ENCODE measurements around the gene DNAAF1.

DNAAF1 gene

GRCh38 chr16:84183911-84184591 is 38.9 kb downstream of the DNAAF1 start:
- no peak for TF ChIP-seq EP300 (IDR thresholded peaks at IDR 0.05; ENCODE audit: borderline replicate concordance)
- no peak for TF ChIP-seq CREB1 (IDR thresholded peaks at IDR 0.05; ENCODE audit: low read depth)
- TF ChIP-seq EGR1 (IDR thresholded peaks at IDR 0.05) = no peak

GRCh38 chr16:84184775-84185174 is 39.7 kb downstream of the DNAAF1 start:
- no peak for TF ChIP-seq USF1 (IDR thresholded peaks at IDR 0.05)
- no peak for TF ChIP-seq NFIC (IDR thresholded peaks at IDR 0.05)
- no peak for TF ChIP-seq CEBPB (IDR thresholded peaks at IDR 0.05)
- TF ChIP-seq EP300 (IDR thresholded peaks at IDR 0.05; ENCODE audit: borderline replicate concordance) = no peak
- TF ChIP-seq TEAD4 (IDR thresholded peaks at IDR 0.05) = no peak
- TF ChIP-seq TCF12 (IDR thresholded peaks at IDR 0.05; ENCODE audit: low read depth) = no peak
- no peak for TF ChIP-seq TAF1 (IDR thresholded peaks at IDR 0.05; ENCODE audit: low read depth)
- no peak for TF ChIP-seq RAD21 (IDR thresholded peaks at IDR 0.05; ENCODE audit: low read depth)
- TF ChIP-seq MAX (IDR thresholded peaks at IDR 0.05) = no peak
- TF ChIP-seq CREB1 (IDR thresholded peaks at IDR 0.05; ENCODE audit: low read depth) = no peak
- TF ChIP-seq REST (IDR thresholded peaks at IDR 0.05; ENCODE audit: low read depth) = no peak
- no peak for TF ChIP-seq EGR1 (IDR thresholded peaks at IDR 0.05)
- TF ChIP-seq YY1 (IDR thresholded peaks at IDR 0.05; ENCODE audit: low read depth) = no peak
- TF ChIP-seq ZBTB7A (IDR thresholded peaks at IDR 0.05; ENCODE audit: low read depth) = no peak
- TF ChIP-seq FOXM1 (IDR thresholded peaks at IDR 0.05; ENCODE audit: borderline replicate concordance, low read depth) = no peak

- no peak for TF ChIP-seq TEAD4 (IDR thresholded peaks at IDR 0.05)
- no peak for TF ChIP-seq FOXM1 (IDR thresholded peaks at IDR 0.05; ENCODE audit: borderline replicate concordance, low read depth)
- no peak for TF ChIP-seq CREB1 (IDR thresholded peaks at IDR 0.05; ENCODE audit: low read depth)
- no peak for TF ChIP-seq EP300 (IDR thresholded peaks at IDR 0.05; ENCODE audit: borderline replicate concordance)
- TF ChIP-seq EGR1 (IDR thresholded peaks at IDR 0.05) = peak; percentile 90
- TF ChIP-seq REST (IDR thresholded peaks at IDR 0.05; ENCODE audit: low read depth) = no peak
- TF ChIP-seq USF1 (IDR thresholded peaks at IDR 0.05) = no peak
- TF ChIP-seq MAX (IDR thresholded peaks at IDR 0.05) = peak; percentile 76
- no peak for TF ChIP-seq CEBPB (IDR thresholded peaks at IDR 0.05)
- TF ChIP-seq NFIC (IDR thresholded peaks at IDR 0.05) = peak; percentile 74
- no peak for TF ChIP-seq YY1 (IDR thresholded peaks at IDR 0.05; ENCODE audit: low read depth)
- TF ChIP-seq RAD21 (IDR thresholded peaks at IDR 0.05; ENCODE audit: low read depth) = peak; percentile 75
- TF ChIP-seq ZBTB7A (IDR thresholded peaks at IDR 0.05; ENCODE audit: low read depth) = no peak
- peak; percentile 78 for TF ChIP-seq TAF1 (IDR thresholded peaks at IDR 0.05; ENCODE audit: low read depth)
- peak; percentile 56; the same call in 1 of the 2 replicates for TF ChIP-seq TCF12 (IDR thresholded peaks at IDR 0.05; ENCODE audit: low read depth)
Measured at GRCh38 chr16:84186685-84187437, 41.8 kb downstream of the DNAAF1 start, which contains the start of gene TAF1C. TAF1C (minus strand) TSS chr16:84187057; CDS start chr16:84184988, 2,069 bp downstream.

GRCh38 chr16:84190731-84191388 is 45.8 kb downstream of the DNAAF1 start, which contains the start of gene ADAD2:
ADAD2 (plus strand) TSS chr16:84191157; CDS start chr16:84191231, 74 bp downstream.
- TF ChIP-seq TAF1 (IDR thresholded peaks at IDR 0.05; ENCODE audit: low read depth) = no peak
- TF ChIP-seq YY1 (IDR thresholded peaks at IDR 0.05; ENCODE audit: low read depth) = no peak
- no peak for TF ChIP-seq TEAD4 (IDR thresholded peaks at IDR 0.05)
- no peak for TF ChIP-seq CREB1 (IDR thresholded peaks at IDR 0.05; ENCODE audit: low read depth)
- TF ChIP-seq FOXM1 (IDR thresholded peaks at IDR 0.05; ENCODE audit: borderline replicate concordance, low read depth) = no peak
- no peak for TF ChIP-seq ZBTB7A (IDR thresholded peaks at IDR 0.05; ENCODE audit: low read depth)
- TF ChIP-seq USF1 (IDR thresholded peaks at IDR 0.05) = no peak
- no peak for TF ChIP-seq TCF12 (IDR thresholded peaks at IDR 0.05; ENCODE audit: low read depth)
- TF ChIP-seq EP300 (IDR thresholded peaks at IDR 0.05; ENCODE audit: borderline replicate concordance) = no peak
- no peak for TF ChIP-seq NFIC (IDR thresholded peaks at IDR 0.05)
- no peak for TF ChIP-seq CEBPB (IDR thresholded peaks at IDR 0.05)
- TF ChIP-seq REST (IDR thresholded peaks at IDR 0.05; ENCODE audit: low read depth) = no peak
